Ectodermal cell (in vitro differentiated cells): ENCODE measurements around the gene SLC5A12.

Experiments
- H3K27ac ChIP-seq: 2 replicates; pipeline ENCODE4 v1.7.0; 2013; ENCODE audit warnings: mild to moderate bottlenecking, low read depth, low read length; ENCODE audit not compliant: insufficient read depth, poor library complexity, severe bottlenecking
- H3K27me3 ChIP-seq: 2 replicates; pipeline ENCODE4 v1.7.0; 2013; ENCODE audit warnings: mild to moderate bottlenecking, low read length; ENCODE audit not compliant: insufficient read depth, control insufficient read depth, poor library complexity, severe bottlenecking
- H3K36me3 ChIP-seq: one replicate; pipeline ENCODE4 v1.7.0; 2013; ENCODE audit warnings: low read length; ENCODE audit not compliant: control insufficient read depth, insufficient read depth
- H3K4me1 ChIP-seq: one replicate; pipeline ENCODE4 v1.7.0; 2013; ENCODE audit warnings: low read length; ENCODE audit not compliant: control insufficient read depth, insufficient read depth
- H3K4me3 ChIP-seq: 2 replicates; pipeline ENCODE4 v1.7.0; 2013; ENCODE audit warnings: low read depth, low read length, control low read depth; ENCODE audit not compliant: insufficient read depth
- H3K9me3 ChIP-seq: 2 replicates; pipeline ENCODE4 v1.7.0; 2013; ENCODE audit warnings: mild to moderate bottlenecking, low read length, moderate library complexity; ENCODE audit not compliant: control insufficient read depth
- WGBS, 2 experiments: methylation state at CpG; one replicate each; pipeline ENCODE4 v1.1.7; 2013; ENCODE audit warnings: missing lambda C conversion rate in 2 of 2; 5-methylcytosine and 5-hydroxymethylcytosine counted together

Gene SLC5A12

DNA sequence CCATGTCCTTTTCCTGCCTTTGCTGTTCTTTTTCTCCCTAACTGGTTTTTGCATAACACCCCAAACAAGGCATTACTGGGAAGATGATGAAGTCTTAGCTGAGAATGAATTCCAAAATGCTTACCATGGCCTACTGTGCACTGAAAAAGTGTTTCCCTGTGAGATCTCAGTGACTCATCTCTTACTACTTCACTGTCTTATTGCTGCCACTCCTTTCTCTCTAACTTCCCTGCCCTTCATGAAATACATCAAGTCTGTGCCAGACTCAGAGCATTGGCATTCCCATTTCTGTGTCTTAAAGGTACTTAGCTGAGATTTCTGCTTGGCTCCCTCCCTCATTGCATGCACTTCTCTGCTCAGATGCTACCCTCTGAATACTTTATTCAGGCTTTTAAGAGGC lies 100.7 kb downstream of the SLC5A12 start:
- Histone ChIP-seq H3K4me3 (no peak overlapping the region), H3K36me3 (no peaks in the 10 kb centered on the region), H3K27ac (no peak overlapping the region), H3K9me3 (no peaks in the 10 kb centered on the region), H3K27me3 (no peaks in the 10 kb centered on the region), H3K4me1 (no peaks in the 10 kb centered on the region)

DNA sequence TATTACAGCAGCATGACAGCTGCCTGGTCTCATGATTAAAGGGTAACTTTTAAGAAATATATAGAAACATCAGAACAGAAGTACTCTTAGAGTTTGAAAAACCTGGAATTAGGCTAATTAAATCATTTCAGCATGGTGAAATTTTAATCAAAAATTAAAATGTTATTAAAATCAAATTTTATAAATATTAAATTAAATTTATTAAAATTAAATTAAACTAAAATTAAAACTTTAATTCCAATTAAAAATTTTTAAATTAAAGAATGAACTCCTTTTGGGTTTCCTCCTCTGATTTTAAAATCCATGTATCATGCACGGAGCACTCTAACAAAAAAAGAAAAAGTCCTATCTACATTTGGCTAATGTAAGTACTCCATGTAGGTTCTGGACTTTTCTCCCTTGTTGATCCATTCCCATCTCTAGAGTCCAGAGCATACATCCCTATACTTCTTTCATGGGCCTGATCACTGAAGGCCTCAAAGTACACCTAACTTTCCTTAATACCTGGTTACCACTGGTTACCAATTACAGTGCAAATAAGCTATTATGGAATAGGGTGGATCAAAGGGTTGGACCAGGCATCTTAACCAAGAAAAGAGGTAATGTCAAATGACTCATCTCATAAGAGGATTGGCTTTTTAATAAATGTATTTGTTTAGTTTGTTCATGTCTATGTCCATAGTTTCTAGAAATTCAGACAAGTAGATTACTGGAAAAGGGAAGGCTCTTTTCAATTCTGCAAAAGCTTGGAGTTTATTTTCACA lies 101.4 kb downstream of the SLC5A12 start:
- no peak overlapping the region for H3K4me3 ChIP-seq
- H3K36me3 ChIP-seq = no peaks in the 10 kb centered on the region
- no peaks in the 10 kb centered on the region for H3K27me3 ChIP-seq
- H3K9me3 ChIP-seq = no peaks in the 10 kb centered on the region
- no peak overlapping the region for H3K27ac ChIP-seq
- H3K4me1 ChIP-seq = no peaks in the 10 kb centered on the region
- WGBS, 2 experiments = 87 to 100% methylated on average over 1 of the region's 1 CpG

DNA sequence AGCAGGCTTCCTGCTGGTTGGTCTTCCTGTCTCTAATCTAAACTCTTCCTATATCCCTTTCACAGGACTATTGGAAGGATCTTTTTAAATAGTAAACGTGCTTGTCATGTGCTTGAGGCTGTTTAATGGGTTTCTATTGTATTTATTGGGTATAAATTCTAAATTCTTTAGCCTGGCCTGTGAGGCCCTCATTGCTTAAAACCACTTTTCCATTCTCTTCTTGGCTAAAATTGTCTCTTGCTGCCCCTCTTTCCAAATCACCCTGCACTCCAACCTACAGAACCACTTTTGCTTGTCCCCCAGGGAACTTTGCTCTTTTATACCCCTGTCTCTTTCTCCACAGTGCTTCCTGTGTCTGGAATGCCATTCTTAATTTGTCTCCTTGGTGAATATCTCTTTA lies 103.4 kb downstream of the SLC5A12 start:
- 63% methylated on average over 1 of the region's 1 CpG; no CpG with 5 or more reads in 1 of the 2 experiments for WGBS, 2 experiments
- Histone ChIP-seq H3K9me3 (no peaks in the 10 kb centered on the region), H3K27ac (no peak overlapping the region), H3K36me3 (no peaks in the 10 kb centered on the region), H3K4me3 (no peak overlapping the region), H3K4me1 (no peaks in the 10 kb centered on the region), H3K27me3 (no peaks in the 10 kb centered on the region)
